HG03575 (cell line): ENCODE results near the gene USP24.
A peak's percentile ranks its signal among the peaks of the same experiment; 100 is the strongest.
"Not testable (repeated sequence)": the region's sequence is repeated elsewhere in the genome, so short reads cannot be mapped to it uniquely, and the experiment has no call there.

Experiments used
- ATAC-seq: cut with Tn5 transposase; IDR thresholded peaks from one replicate; pipeline ENCODE4 v1.9.1; 2021; ENCODE audit not compliant: unreplicated experiment, insufficient number of reproducible peaks, low FRiP score; ENCODE audit errors: extremely low read depth

The USP24 gene

GRCh38 chr1:55204997-55205396 is 10.2 kb downstream of the USP24 start:
- peak; percentile 68 for ATAC-seq

GRCh38 chr1:55203064-55203463 is 12.1 kb downstream of the USP24 start:
- ATAC-seq, result no peak

GRCh38 chr1:55200667-55201066 is 14.5 kb downstream of the USP24 start:
- ATAC-seq, result no peak

- ATAC-seq, result not testable (repeated sequence)
Measured at GRCh38 chr1:55199735-55200134, 15.4 kb downstream of the USP24 start.

- ATAC-seq, result no peak
Measured at GRCh38 chr1:55198044-55198443, 17.1 kb downstream of the USP24 start.

GRCh38 chr1:55197099-55197498 is 18.1 kb downstream of the USP24 start:
- ATAC-seq, result no peak

- ATAC-seq, result no peak
Measured at GRCh38 chr1:55196433-55197035, 18.6 kb downstream of the USP24 start.

GRCh38 chr1:55195521-55196233 is 19.5 kb downstream of the USP24 start:
- no peak for ATAC-seq

GRCh38 chr1:55194851-55195250 is 20.3 kb downstream of the USP24 start:
- no peak for ATAC-seq

- no peak for ATAC-seq
Measured at GRCh38 chr1:55192093-55192492, 23.1 kb downstream of the USP24 start.

- not testable (repeated sequence) for ATAC-seq
Measured at GRCh38 chr1:55191219-55191952, 23.8 kb downstream of the USP24 start.

GRCh38 chr1:55190109-55190508 is 25.1 kb downstream of the USP24 start:
- ATAC-seq, result no peak

GRCh38 chr1:55188909-55189308 is 26.3 kb downstream of the USP24 start:
- ATAC-seq, result no peak

- ATAC-seq, result no peak
Measured at GRCh38 chr1:55185832-55186231, 29.3 kb downstream of the USP24 start.

GRCh38 chr1:55184859-55185258 is 30.3 kb downstream of the USP24 start:
- ATAC-seq, result no peak

GRCh38 chr1:55181666-55182065 is 33.5 kb downstream of the USP24 start:
- no peak for ATAC-seq

- ATAC-seq, result no peak
Measured at GRCh38 chr1:55180075-55180670, 35.0 kb downstream of the USP24 start.

GRCh38 chr1:55179177-55179835 is 35.9 kb downstream of the USP24 start:
- no peak for ATAC-seq

- no peak for ATAC-seq
Measured at GRCh38 chr1:55172687-55173086, 42.5 kb downstream of the USP24 start.
